ENCODE data around the gene EPHB6.

Gene EPHB6

GRCh38 chr7:142859829-142860228, 5.0 kb downstream of the EPHB6 start:
- H3K4me3 ChIP-seq (ENCODE audit: low read depth, low read length) = no peak overlapping the region
- ChIA-PET POLR2A (no interaction called here), CTCF (interaction anchor here (0.8 to 1.9 kb wide), 2 partner anchors 142 to 356 kb away, joined by 3 to 7 read pairs; no protein-coding TSS in a partner anchor)
- TF ChIP-seq CTCF (IDR thresholded peaks at IDR 0.05; ENCODE audit: insufficient read depth, low read length, missing control alignments) = no peak
- DNase-seq (ENCODE audit: low read depth, low spot score) = peak; percentile 7

- ChIA-PET POLR2A (no interaction called here), CTCF (interaction anchor here (0.7 to 2.2 kb wide), 5 partner anchors 20 to 228 kb away, joined by 3 to 7 read pairs (median 4); no protein-coding TSS in a partner anchor)
- H3K4me3 ChIP-seq (ENCODE audit: low read depth, low read length) = no peak overlapping the region
- DNase-seq (ENCODE audit: low read depth, low spot score) = no peak
- TF ChIP-seq CTCF (IDR thresholded peaks at IDR 0.05; ENCODE audit: insufficient read depth, low read length, missing control alignments) = no peak
Observed at GRCh38 chr7:142860968-142861367, 6.1 kb downstream of the EPHB6 start.

GRCh38 chr7:142862351-142862750, 7.5 kb downstream of the EPHB6 start:
- CTCF ChIA-PET = interaction anchor here (0.9 to 2.2 kb wide), 2 partner anchors 19 to 353 kb away, joined by 3 to 7 read pairs; no protein-coding TSS in a partner anchor
- no peak overlapping the region for H3K4me3 ChIP-seq (ENCODE audit: low read depth, low read length)
- DNase-seq (ENCODE audit: low read depth, low spot score) = no peak
- TF ChIP-seq CTCF (IDR thresholded peaks at IDR 0.05; ENCODE audit: insufficient read depth, low read length, missing control alignments) = no peak
- POLR2A ChIA-PET = no interaction called here

GRCh38 chr7:142862786-142863400, 8.0 kb downstream of the EPHB6 start:
- ChIA-PET POLR2A (no interaction called here), CTCF (interaction anchor here (2.2 kb wide), 1 partner anchor 18 kb away, joined by 7 read pairs; no protein-coding TSS in a partner anchor)
- no peak for TF ChIP-seq CTCF (IDR thresholded peaks at IDR 0.05; ENCODE audit: insufficient read depth, low read length, missing control alignments)
- no peak for DNase-seq (ENCODE audit: low read depth, low spot score)
- no peak overlapping the region for H3K4me3 ChIP-seq (ENCODE audit: low read depth, low read length)

GRCh38 chr7:142863891-142864685, 9.2 kb downstream of the EPHB6 start:
- ChIA-PET CTCF (interaction anchor here (1.4 kb wide), 1 partner anchor 16 kb away, joined by 4 read pairs; no protein-coding TSS in a partner anchor), POLR2A (no interaction called here)
- DNase-seq (ENCODE audit: low read depth, low spot score) = no peak
- no peak for TF ChIP-seq CTCF (IDR thresholded peaks at IDR 0.05; ENCODE audit: insufficient read depth, low read length, missing control alignments)
- H3K4me3 ChIP-seq (ENCODE audit: low read depth, low read length) = no peak overlapping the region
